MM.1S (cell line): ENCODE measurements around the gene CDH4.

ENCODE experiments used
- DNase-seq: peaks from one replicate; pipeline ENCODE4 v3.0.0-alpha.2; 2015
- H2AFZ ChIP-seq: fragments of 300-600 bp; sonication (generic); 2 replicates; pipeline ENCODE4 v1.6.0; 2016; ENCODE audit warnings: antibody characterized with exemption, low read length
- H3F3A ChIP-seq: fragments of 300-600 bp; sonication (generic); 2 replicates; pipeline ENCODE4 v1.6.1; 2016; ENCODE audit warnings: mild to moderate bottlenecking, antibody characterized with exemption, low read length, moderate library complexity, mixed read lengths; ENCODE audit not compliant: insufficient read depth
- H3K27ac ChIP-seq: fragments of 300-600 bp; sonication (generic); 2 replicates; pipeline ENCODE4 v1.5.1; 2016; ENCODE audit warnings: mild to moderate bottlenecking, low read length
- H3K27me3 ChIP-seq: fragments of 300-600 bp; sonication (generic); replicated peaks from 2 replicates; pipeline ENCODE4 v1.6.0; 2016; ENCODE audit warnings: low read length; ENCODE audit not compliant: insufficient read depth
- H3K36me3 ChIP-seq: fragments of 300-600 bp; sonication (generic); replicated peaks from 2 replicates; pipeline ENCODE4 v1.6.1; 2016; ENCODE audit warnings: mild to moderate bottlenecking, low read length, mixed read lengths; ENCODE audit not compliant: insufficient read depth
- H3K4me1 ChIP-seq: fragments of 300-600 bp; sonication (generic); 2 replicates; pipeline ENCODE4 v1.6.1; 2016; ENCODE audit warnings: low read length, mixed read lengths
- H3K4me2 ChIP-seq: fragments of 300-600 bp; sonication (generic); 2 replicates; pipeline ENCODE4 v1.6.0; 2016; ENCODE audit warnings: low read depth, low read length
- H3K4me3 ChIP-seq: fragments of 300-600 bp; sonication (generic); 2 replicates; pipeline ENCODE4 v1.5.1; 2016; ENCODE audit warnings: low read length, mixed read lengths
- H3K79me2 ChIP-seq: fragments of 300-600 bp; sonication (generic); 2 replicates; pipeline ENCODE4 v1.6.1; 2016; ENCODE audit warnings: mixed run types, low read length, mixed read lengths
- H3K9ac ChIP-seq: fragments of 300-600 bp; sonication (generic); 2 replicates; pipeline ENCODE4 v1.6.1; 2016; ENCODE audit warnings: low read length, mixed read lengths
- H3K9me2 ChIP-seq: fragments of 300-600 bp; sonication (generic); replicated peaks from 2 replicates; pipeline ENCODE4 v1.6.1; 2016; ENCODE audit warnings: mild to moderate bottlenecking, low read length, mixed read lengths; ENCODE audit not compliant: insufficient read depth
- H3K9me3 ChIP-seq: fragments of 300-600 bp; sonication (generic); replicated peaks from 2 replicates; pipeline ENCODE4 v1.6.1; 2016; ENCODE audit warnings: mild to moderate bottlenecking, low read length, mixed read lengths; ENCODE audit not compliant: insufficient read depth
- H4K20me1 ChIP-seq: fragments of 300-600 bp; sonication (generic); 2 replicates; pipeline ENCODE4 v1.6.1; 2016; ENCODE audit warnings: mild to moderate bottlenecking, low read length, moderate library complexity, mixed read lengths; ENCODE audit not compliant: insufficient read depth
- CTCF ChIP-seq: fragments of 300-600 bp; sonication (generic); IDR thresholded peaks from 2 replicates; pipeline ENCODE4 v1.5.1; 2016; ENCODE audit warnings: antibody characterized with exemption, low read length, mixed read lengths
- EZH2 ChIP-seq: fragments of 300-600 bp; sonication (generic); optimal IDR thresholded peaks from 2 replicates; pipeline ENCODE3; 2017; ENCODE audit warnings: low read depth, mild to moderate bottlenecking, antibody characterized with exemption, low read length, mixed read lengths
- EZH2phosphoT487 ChIP-seq: fragments of 300-600 bp; sonication (generic); IDR thresholded peaks from 2 replicates; pipeline ENCODE4 v1.6.1; 2018; ENCODE audit warnings: antibody characterized with exemption, low read length

The CDH4 gene

GRCh38 chr20:61449916-61450315 is 197.9 kb downstream of the CDH4 start:
- DNase-seq = no peak
- no peak for TF ChIP-seq EZH2phosphoT487
- Histone ChIP-seq H3K4me1 (no peaks in the 10 kb centered on the region), H3K27me3 (peaks cover 54% of the 10 kb centered on the region), H3K9me3 (no peaks in the 10 kb centered on the region), H3K9me2 (no peaks in the 10 kb centered on the region), H3K4me2 (peak overlapping the region; percentile 28; the same call in 1 of the 2 replicates), H3K4me3 (no peak overlapping the region), H3K27ac (no peak overlapping the region), H3K36me3 (no peaks in the 10 kb centered on the region), H3K9ac (no peak overlapping the region), H4K20me1 (no peaks in the 10 kb centered on the region), H3F3A (no peaks in the 10 kb centered on the region), H3K79me2 (no peaks in the 10 kb centered on the region), H2AFZ (no peak overlapping the region)

- Histone ChIP-seq H3K9me3 (no peaks in the 10 kb centered on the region), H3K27ac (no peak overlapping the region), H3K9me2 (no peaks in the 10 kb centered on the region), H3K27me3 (peaks cover 54% of the 10 kb centered on the region), H2AFZ (no peak overlapping the region), H3F3A (no peaks in the 10 kb centered on the region), H3K4me2 (peak overlapping the region; percentile 28; the same call in 1 of the 2 replicates), H3K9ac (no peak overlapping the region), H4K20me1 (no peaks in the 10 kb centered on the region), H3K79me2 (no peaks in the 10 kb centered on the region), H3K4me3 (peak overlapping the region; percentile 21; the same call in 1 of the 2 replicates), H3K36me3 (no peaks in the 10 kb centered on the region), H3K4me1 (no peaks in the 10 kb centered on the region)
- no peak for DNase-seq
- TF ChIP-seq EZH2 (no peak), EZH2phosphoT487 (no peak), CTCF (no peak)
These were observed 198.5 kb downstream of the CDH4 start for GRCh38 chr20:61450549-61450948.

GRCh38 chr20:61451009-61451408 is 198.9 kb downstream of the CDH4 start:
- no peak overlapping the region for H3K27ac ChIP-seq
- TF ChIP-seq EZH2 (no peak), CTCF (no peak), EZH2phosphoT487 (no peak)
- H3K79me2 ChIP-seq = no peaks in the 10 kb centered on the region
- H3F3A ChIP-seq = no peaks in the 10 kb centered on the region
- H3K9me3 ChIP-seq = no peaks in the 10 kb centered on the region
- no peak overlapping the region for H3K4me2 ChIP-seq
- H3K4me3 ChIP-seq = no peak overlapping the region
- no peaks in the 10 kb centered on the region for H3K4me1 ChIP-seq
- H3K9ac ChIP-seq = no peak overlapping the region
- DNase-seq = no peak
- H3K9me2 ChIP-seq = no peaks in the 10 kb centered on the region
- no peaks in the 10 kb centered on the region for H4K20me1 ChIP-seq
- H3K27me3 ChIP-seq = peaks cover 53% of the 10 kb centered on the region
- H3K36me3 ChIP-seq = no peaks in the 10 kb centered on the region
- H2AFZ ChIP-seq = no peak overlapping the region

- H3K4me3 ChIP-seq = no peak overlapping the region
- no peak overlapping the region for H3K9ac ChIP-seq
- no peaks in the 10 kb centered on the region for H3K4me1 ChIP-seq
- H2AFZ ChIP-seq = no peak overlapping the region
- DNase-seq = no peak
- H3K4me2 ChIP-seq = no peak overlapping the region
- no peaks in the 10 kb centered on the region for H3K9me3 ChIP-seq
- H3K9me2 ChIP-seq = no peaks in the 10 kb centered on the region
- no peak overlapping the region for H3K27ac ChIP-seq
- H4K20me1 ChIP-seq = no peaks in the 10 kb centered on the region
- H3K79me2 ChIP-seq = no peaks in the 10 kb centered on the region
- H3K27me3 ChIP-seq = peaks cover 50% of the 10 kb centered on the region
- H3F3A ChIP-seq = no peaks in the 10 kb centered on the region
- H3K36me3 ChIP-seq = no peaks in the 10 kb centered on the region
- no peak for TF ChIP-seq EZH2phosphoT487
- no peak for TF ChIP-seq CTCF
These were observed 199.9 kb downstream of the CDH4 start for GRCh38 chr20:61451953-61452352.
